B cell (primary cell): ENCODE results near the gene LAYN. TPM values are rescaled to one million over a fixed set of nuclear protein-coding genes. Genes with fewer than 3 reads are reported as not detected.

Experiments used
- ATAC-seq: fragments of 200-7000 bp; cut with Tn5 transposase; one replicate; pipeline ENCODE4 v1.10.0; 2021; ENCODE audit warnings: low read depth, mild to moderate bottlenecking, moderate number of reproducible peaks, moderate library complexity
- CTCF ChIA-PET: fragments of 350-600 bp; sonication (Branson Sonifier 250); formaldehyde crosslinking; loops from one replicate; lab custom pipeline; 2021; ENCODE audit warnings: antibody characterized with exemption, inconsistent platforms; lab: Charles Lee
- POLR2A ChIA-PET: fragments of 350-600 bp; sonication (Branson Sonifier 250); formaldehyde crosslinking; loops from one replicate; lab custom pipeline; 2021; ENCODE audit warnings: antibody characterized with exemption; lab: Charles Lee
- DNase-seq: peaks from one replicate; pipeline ENCODE4 v3.0.0; 2013
- H2AFZ ChIP-seq: 2 replicates; pipeline ENCODE4 v1.6.1; 2012; ENCODE audit warnings: mild to moderate bottlenecking, low read depth, low read length; ENCODE audit not compliant: insufficient read depth, poor library complexity, severe bottlenecking
- H3K27ac ChIP-seq, 2 donors: 1 replicate in 1 of 2; 2 replicates in 1 of 2; pipeline ENCODE4 v1.5.1; 2012 to 2013; ENCODE audit warnings: low read length in 2 of 2, mild to moderate bottlenecking in 2 of 2, moderate library complexity in 1 of 2
- H3K27me3 ChIP-seq, 4 experiments: fragments of 200-600 bp in 1 of 4; sonication (generic) in 1 of 4; replicated peaks in 1 of 4; 1 replicate in 2 of 4; 2 replicates in 2 of 4; pipeline versions ENCODE4 v1.6.1 to v1.7.0; 2013 to 2016; ENCODE audit warnings: low read length in 3 of 4, mild to moderate bottlenecking in 2 of 4, mixed read lengths in 1 of 4, moderate library complexity in 1 of 4; ENCODE audit not compliant: insufficient read depth in 4 of 4, control insufficient read depth in 3 of 4; ENCODE audit errors: control extremely low read depth in 1 of 4
- H3K36me3 ChIP-seq, 2 experiments: replicated peaks in 1 of 2; 1 replicate in 1 of 2; 2 replicates in 1 of 2; pipeline versions ENCODE4 v1.6.1 to v1.7.1; 2013; ENCODE audit warnings: low read length in 1 of 2; ENCODE audit not compliant: insufficient read depth in 2 of 2, control insufficient read depth in 1 of 2; ENCODE audit errors: control extremely low read depth in 1 of 2, extremely low read depth in 1 of 2
- H3K4me1 ChIP-seq, 2 donors: fragments of 200-600 bp in 1 of 2; sonication (generic) in 1 of 2; 1 replicate in 1 of 2; 2 replicates in 1 of 2; pipeline versions ENCODE4 v1.5.1 to v1.6.1; 2013 to 2017; ENCODE audit warnings: low read length in 2 of 2; ENCODE audit not compliant: control insufficient read depth in 2 of 2, insufficient read depth in 2 of 2
- H3K4me2 ChIP-seq: replicated peaks from 2 replicates; pipeline ENCODE3; 2012; ENCODE audit warnings: mild to moderate bottlenecking, low read depth, low read length; ENCODE audit not compliant: poor library complexity, severe bottlenecking
- H3K4me3 ChIP-seq, 5 experiments: fragments of 200-600 bp in 1 of 5; sonication (generic) in 1 of 5; 1 replicate in 3 of 5; 2 replicates in 2 of 5; pipeline versions ENCODE4 v1.5.1 to v1.7.0; 2011 to 2016; ENCODE audit warnings: low read length in 4 of 5, mild to moderate bottlenecking in 4 of 5, low read depth in 2 of 5, control low read depth in 1 of 5, moderate library complexity in 1 of 5; ENCODE audit not compliant: insufficient read depth in 1 of 5; ENCODE audit errors: control extremely low read depth in 1 of 5, extremely low read depth in 1 of 5
- H3K79me2 ChIP-seq: fragments of 200-600 bp; sonication (generic); one replicate; pipeline ENCODE4 v1.6.0; 2016; ENCODE audit warnings: low read length; ENCODE audit not compliant: control insufficient read depth, insufficient read depth
- H3K9ac ChIP-seq: fragments of 200-600 bp; sonication (generic); 2 replicates; pipeline ENCODE4 v1.6.1; 2017; ENCODE audit warnings: mild to moderate bottlenecking, low read length, moderate library complexity
- H3K9me3 ChIP-seq, 3 donors: one replicate each; pipeline versions ENCODE4 v1.6.1 to v1.7.1; 2013; ENCODE audit warnings: low read length in 2 of 3; ENCODE audit not compliant: control insufficient read depth in 2 of 3, insufficient read depth in 1 of 3; ENCODE audit errors: control extremely low read depth in 1 of 3
- H4K20me1 ChIP-seq: 2 replicates; pipeline ENCODE4 v1.6.0; 2012; ENCODE audit warnings: mild to moderate bottlenecking, low read length; ENCODE audit not compliant: insufficient read depth, control insufficient read depth, poor library complexity, severe bottlenecking
- H3K27ac Mint-ChIP-seq: one replicate; pipeline ENCODE4 v1.8.0; 2021; ENCODE audit warnings: mixed read lengths
- H3K27me3 Mint-ChIP-seq: one replicate; pipeline ENCODE4 v1.8.0; 2021; ENCODE audit warnings: mixed read lengths
- H3K4me1 Mint-ChIP-seq: one replicate; pipeline ENCODE4 v1.8.0; 2021; ENCODE audit warnings: mixed read lengths
- H3K4me3 Mint-ChIP-seq: one replicate; pipeline ENCODE4 v1.8.0; 2021; ENCODE audit warnings: mixed read lengths
- H3K9me3 Mint-ChIP-seq: one replicate; pipeline ENCODE4 v1.8.0; 2022; ENCODE audit warnings: mixed read lengths; ENCODE audit not compliant: insufficient read depth
- EZH2 ChIP-seq: IDR thresholded peaks from 2 replicates; pipeline ENCODE4 v1.6.1; 2012; ENCODE audit warnings: borderline replicate concordance, low read depth, mild to moderate bottlenecking, moderate library complexity, low read length; ENCODE audit not compliant: insufficient read depth, poor library complexity, severe bottlenecking
- WGBS: methylation state at CpG from one replicate; pipeline ENCODE4 v1.1.5; 2013; ENCODE audit warnings: missing lambda C conversion rate; ENCODE audit not compliant: insufficient coverage; 5-methylcytosine and 5-hydroxymethylcytosine counted together
- intact Hi-C: fragments of 100-400 bp; cut with micrococcal nuclease; formaldehyde crosslinking; loops from one replicate; pipeline ENCODE4 v1.10.0; 2022
- polyA plus RNA-seq: library from polyadenylated mRNA; depleted of rRNA; stranded (reverse); fragments of >200 nt; gene quantifications from 2 replicates; pipeline ENCODE4 v1.2.3, GENCODE V29; 2012
- total RNA-seq, 2 donors: library from RNA; stranded (reverse); fragments of 120-200 nt in 1 of 2; gene quantifications; 1 replicate in 1 of 2; 2 replicates in 1 of 2; pipeline versions ENCODE4 v1.2.3 to v1.2.4, GENCODE V29; 2013 to 2022
- TF ChIP-seq, protein P1 (sequence below): fragments of 200-600 bp; IDR thresholded peaks from one replicate; pipeline ENCODE4 v1.8.0; 2022; ENCODE audit warnings: antibody characterized with exemption, mild to moderate bottlenecking

Gene LAYN
- total and polyA plus RNA-seq, 2 donors (not counting 1 experiment from before 2014, with no cell fraction given) = not detected

DNA sequence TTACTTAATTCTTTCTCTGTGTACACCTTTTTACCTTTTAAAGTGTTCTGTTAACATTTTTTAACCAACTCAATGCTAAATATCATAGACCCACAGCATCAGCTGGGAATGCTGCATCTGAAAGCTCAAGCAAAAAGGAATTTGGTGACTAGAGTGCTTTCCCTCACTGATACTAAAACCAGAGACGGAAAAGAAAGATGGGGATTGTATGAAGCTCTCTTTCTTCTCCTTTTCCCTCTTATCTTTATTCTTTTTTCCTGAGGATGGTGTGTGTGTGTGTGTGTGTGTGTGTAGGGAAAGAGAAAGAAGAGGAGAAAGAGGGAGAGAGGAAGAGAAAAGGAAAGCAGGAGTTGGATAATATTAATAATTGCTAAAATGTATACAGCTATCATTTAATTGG, 57.6 kb downstream of the LAYN start:
- no peaks in the 10 kb centered on the region for H3K36me3 ChIP-seq
- H3K79me2 ChIP-seq = peaks cover 2% of the 10 kb centered on the region
- TF ChIP-seq, protein P1, sequence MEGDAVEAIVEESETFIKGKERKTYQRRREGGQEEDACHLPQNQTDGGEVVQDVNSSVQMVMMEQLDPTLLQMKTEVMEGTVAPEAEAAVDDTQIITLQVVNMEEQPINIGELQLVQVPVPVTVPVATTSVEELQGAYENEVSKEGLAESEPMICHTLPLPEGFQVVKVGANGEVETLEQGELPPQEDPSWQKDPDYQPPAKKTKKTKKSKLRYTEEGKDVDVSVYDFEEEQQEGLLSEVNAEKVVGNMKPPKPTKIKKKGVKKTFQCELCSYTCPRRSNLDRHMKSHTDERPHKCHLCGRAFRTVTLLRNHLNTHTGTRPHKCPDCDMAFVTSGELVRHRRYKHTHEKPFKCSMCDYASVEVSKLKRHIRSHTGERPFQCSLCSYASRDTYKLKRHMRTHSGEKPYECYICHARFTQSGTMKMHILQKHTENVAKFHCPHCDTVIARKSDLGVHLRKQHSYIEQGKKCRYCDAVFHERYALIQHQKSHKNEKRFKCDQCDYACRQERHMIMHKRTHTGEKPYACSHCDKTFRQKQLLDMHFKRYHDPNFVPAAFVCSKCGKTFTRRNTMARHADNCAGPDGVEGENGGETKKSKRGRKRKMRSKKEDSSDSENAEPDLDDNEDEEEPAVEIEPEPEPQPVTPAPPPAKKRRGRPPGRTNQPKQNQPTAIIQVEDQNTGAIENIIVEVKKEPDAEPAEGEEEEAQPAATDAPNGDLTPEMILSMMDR = no peak
- TF ChIP-seq EZH2 = no peak
- H3K4me2 ChIP-seq = no peak overlapping the region
- H3K9ac ChIP-seq = no peak overlapping the region
- H4K20me1 ChIP-seq = no peaks in the 10 kb centered on the region
- DNase-seq (no peak), ATAC-seq (no peak)
- H3K4me1 Mint-ChIP-seq = peaks cover 12% of the 10 kb centered on the region
- H3K4me3 ChIP-seq = no peak overlapping the region
- H3K27me3 Mint-ChIP-seq = no peaks in the 10 kb centered on the region
- CTCF ChIA-PET = interaction anchor here (1.0 to 3.3 kb wide), 5 partner anchors 8 to 245 kb away, joined by 3 to 24 read pairs (median 3); no protein-coding TSS in a partner anchor
- H3K4me1 ChIP-seq = peaks cover 5 to 11% of the 10 kb centered on the region in 2 donors
- H3K27ac Mint-ChIP-seq = no peak overlapping the region
- no peak overlapping the region for H3K27ac ChIP-seq
- H2AFZ ChIP-seq = no peak overlapping the region
- no peak overlapping the region for H3K4me3 Mint-ChIP-seq
- no CpG with 5 or more reads among the region's 1 CpG for WGBS
- no peaks in the 10 kb centered on the region for H3K9me3 Mint-ChIP-seq
- H3K27me3 ChIP-seq = no peaks in the 10 kb centered on the region
- POLR2A ChIA-PET = no interaction called here
- intact Hi-C loops = no loop called here
- no peaks in the 10 kb centered on the region for H3K9me3 ChIP-seq

DNA sequence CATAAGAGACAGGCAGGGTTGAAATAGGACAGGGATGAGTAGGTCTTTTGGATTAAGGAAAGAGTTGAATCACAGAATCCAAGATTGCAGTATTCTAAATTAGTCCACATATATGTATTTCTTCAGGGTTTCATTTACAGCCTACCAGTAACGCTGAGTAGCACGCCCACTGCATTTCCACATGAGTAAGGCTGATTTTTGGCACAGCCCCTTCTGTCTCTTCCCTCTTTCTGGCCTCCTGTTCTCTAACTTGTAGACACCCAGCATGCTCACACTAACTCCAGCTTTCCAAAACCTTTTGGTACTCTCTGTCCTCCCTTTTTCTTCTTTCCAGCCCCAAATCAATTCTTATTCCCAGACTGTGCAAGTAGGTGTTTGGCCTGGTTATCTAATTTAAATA, 58.0 kb downstream of the LAYN start:
- Histone ChIP-seq H3K9ac (no peak overlapping the region), H3K4me3 (no peak overlapping the region), H3K9me3 (no peaks in the 10 kb centered on the region), H3K4me1 (peaks cover 9 to 15% of the 10 kb centered on the region in 2 donors), H3K79me2 (peaks cover 6% of the 10 kb centered on the region), H3K36me3 (no peaks in the 10 kb centered on the region), H4K20me1 (peaks cover 4% of the 10 kb centered on the region), H3K27ac (no peak overlapping the region), H3K27me3 (no peaks in the 10 kb centered on the region), H2AFZ (no peak overlapping the region), H3K4me2 (no peak overlapping the region)
- no peaks in the 10 kb centered on the region for H3K9me3 Mint-ChIP-seq
- no peak overlapping the region for H3K4me3 Mint-ChIP-seq
- no peaks in the 10 kb centered on the region for H3K27me3 Mint-ChIP-seq
- 51% methylated on average over 2 of the region's 2 CpGs for WGBS
- ChIA-PET CTCF (interaction anchor here (1.0 to 3.3 kb wide), 5 partner anchors 9 to 244 kb away, joined by 3 to 24 read pairs (median 3); no protein-coding TSS in a partner anchor), POLR2A (no interaction called here)
- no peak overlapping the region for H3K27ac Mint-ChIP-seq
- peaks cover 17% of the 10 kb centered on the region for H3K4me1 Mint-ChIP-seq
- DNase-seq (no peak), ATAC-seq (no peak)
- intact Hi-C loops = no loop called here
- TF ChIP-seq, protein P1 = no peak
- no peak for TF ChIP-seq EZH2
